MM.1S (cell line): Measurements from ENCODE around the gene CSAG1.
"Not testable (repeated sequence)": the region's sequence is repeated elsewhere in the genome, so short reads cannot be mapped to it uniquely, and the experiment has no call there.

ENCODE experiments used
- DNase-seq: peaks from one replicate; pipeline ENCODE4 v3.0.0-alpha.2; 2015
- H2AFZ ChIP-seq: fragments of 300-600 bp; sonication (generic); 2 replicates; pipeline ENCODE4 v1.6.0; 2016; ENCODE audit warnings: antibody characterized with exemption, low read length
- H3F3A ChIP-seq: fragments of 300-600 bp; sonication (generic); 2 replicates; pipeline ENCODE4 v1.6.1; 2016; ENCODE audit warnings: mild to moderate bottlenecking, antibody characterized with exemption, low read length, moderate library complexity, mixed read lengths; ENCODE audit not compliant: insufficient read depth
- H3K27ac ChIP-seq: fragments of 300-600 bp; sonication (generic); 2 replicates; pipeline ENCODE4 v1.5.1; 2016; ENCODE audit warnings: mild to moderate bottlenecking, low read length
- H3K27me3 ChIP-seq: fragments of 300-600 bp; sonication (generic); replicated peaks from 2 replicates; pipeline ENCODE4 v1.6.0; 2016; ENCODE audit warnings: low read length; ENCODE audit not compliant: insufficient read depth
- H3K36me3 ChIP-seq: fragments of 300-600 bp; sonication (generic); replicated peaks from 2 replicates; pipeline ENCODE4 v1.6.1; 2016; ENCODE audit warnings: mild to moderate bottlenecking, low read length, mixed read lengths; ENCODE audit not compliant: insufficient read depth
- H3K4me1 ChIP-seq: fragments of 300-600 bp; sonication (generic); 2 replicates; pipeline ENCODE4 v1.6.1; 2016; ENCODE audit warnings: low read length, mixed read lengths
- H3K4me2 ChIP-seq: fragments of 300-600 bp; sonication (generic); 2 replicates; pipeline ENCODE4 v1.6.0; 2016; ENCODE audit warnings: low read depth, low read length
- H3K4me3 ChIP-seq: fragments of 300-600 bp; sonication (generic); 2 replicates; pipeline ENCODE4 v1.5.1; 2016; ENCODE audit warnings: low read length, mixed read lengths
- H3K79me2 ChIP-seq: fragments of 300-600 bp; sonication (generic); 2 replicates; pipeline ENCODE4 v1.6.1; 2016; ENCODE audit warnings: mixed run types, low read length, mixed read lengths
- H3K9ac ChIP-seq: fragments of 300-600 bp; sonication (generic); 2 replicates; pipeline ENCODE4 v1.6.1; 2016; ENCODE audit warnings: low read length, mixed read lengths
- H3K9me2 ChIP-seq: fragments of 300-600 bp; sonication (generic); replicated peaks from 2 replicates; pipeline ENCODE4 v1.6.1; 2016; ENCODE audit warnings: mild to moderate bottlenecking, low read length, mixed read lengths; ENCODE audit not compliant: insufficient read depth
- H3K9me3 ChIP-seq: fragments of 300-600 bp; sonication (generic); replicated peaks from 2 replicates; pipeline ENCODE4 v1.6.1; 2016; ENCODE audit warnings: mild to moderate bottlenecking, low read length, mixed read lengths; ENCODE audit not compliant: insufficient read depth
- H4K20me1 ChIP-seq: fragments of 300-600 bp; sonication (generic); 2 replicates; pipeline ENCODE4 v1.6.1; 2016; ENCODE audit warnings: mild to moderate bottlenecking, low read length, moderate library complexity, mixed read lengths; ENCODE audit not compliant: insufficient read depth
- CTCF ChIP-seq: fragments of 300-600 bp; sonication (generic); IDR thresholded peaks from 2 replicates; pipeline ENCODE4 v1.5.1; 2016; ENCODE audit warnings: antibody characterized with exemption, low read length, mixed read lengths
- EZH2 ChIP-seq: fragments of 300-600 bp; sonication (generic); optimal IDR thresholded peaks from 2 replicates; pipeline ENCODE3; 2017; ENCODE audit warnings: low read depth, mild to moderate bottlenecking, antibody characterized with exemption, low read length, mixed read lengths
- EZH2phosphoT487 ChIP-seq: fragments of 300-600 bp; sonication (generic); IDR thresholded peaks from 2 replicates; pipeline ENCODE4 v1.6.1; 2018; ENCODE audit warnings: antibody characterized with exemption, low read length

CSAG1 gene

GRCh38 chrX:152735101-152735500 lies 1.6 kb upstream of the CSAG1 start:
- no peaks in the 10 kb centered on the region for H3K36me3 ChIP-seq
- no peak overlapping the region for H3K4me2 ChIP-seq
- no peak overlapping the region for H3K27ac ChIP-seq
- H3K9ac ChIP-seq, result no peak overlapping the region
- no peak for TF ChIP-seq EZH2
- no peak for TF ChIP-seq CTCF
- no peak for TF ChIP-seq EZH2phosphoT487
- DNase-seq, result no peak
- no peaks in the 10 kb centered on the region for H3K4me1 ChIP-seq
- H3K79me2 ChIP-seq, result no peaks in the 10 kb centered on the region
- no peaks in the 10 kb centered on the region for H3K9me3 ChIP-seq
- H3K9me2 ChIP-seq, result no peaks in the 10 kb centered on the region
- no peaks in the 10 kb centered on the region for H3K27me3 ChIP-seq
- no peak overlapping the region for H3K4me3 ChIP-seq
- no peak overlapping the region for H2AFZ ChIP-seq
- H3F3A ChIP-seq, result no peaks in the 10 kb centered on the region
- no peaks in the 10 kb centered on the region for H4K20me1 ChIP-seq

GRCh38 chrX:152734143-152734858 lies 780 bp upstream of the CSAG1 start:
- not testable (repeated sequence) for H3K4me2 ChIP-seq, H2AFZ ChIP-seq, H3F3A ChIP-seq, H3K79me2 ChIP-seq, H4K20me1 ChIP-seq, H3K4me1 ChIP-seq, H3K9me3 ChIP-seq, H3K36me3 ChIP-seq, H3K27me3 ChIP-seq, H3K4me3 ChIP-seq, DNase-seq, H3K9me2 ChIP-seq, H3K27ac ChIP-seq, H3K9ac ChIP-seq

DNA sequence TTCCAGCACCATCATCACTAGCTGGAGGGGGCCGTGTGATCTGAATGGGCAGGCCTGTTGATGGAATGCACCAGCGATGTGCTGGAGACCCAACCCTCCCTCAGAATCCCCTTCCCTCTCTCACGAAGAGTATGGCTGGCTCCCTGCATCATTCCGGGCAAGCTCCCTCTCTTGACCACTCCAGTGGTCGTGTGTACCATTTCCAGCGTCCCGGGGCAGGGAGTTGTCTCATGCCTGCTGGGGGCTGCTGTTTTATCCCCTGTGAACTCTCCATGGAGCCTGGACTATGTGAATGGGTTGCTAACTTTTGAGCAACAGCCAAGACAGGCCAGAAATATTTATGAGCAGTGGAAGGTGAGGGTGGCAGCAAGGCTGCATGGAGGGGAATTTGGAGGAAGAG lies 8.1 kb downstream of the CSAG1 start:
- H3K36me3 ChIP-seq, result no peaks in the 10 kb centered on the region
- TF ChIP-seq CTCF, result no peak
- no peak for TF ChIP-seq EZH2
- no peak for TF ChIP-seq EZH2phosphoT487
- no peaks in the 10 kb centered on the region for H3K4me1 ChIP-seq
- H3K79me2 ChIP-seq, result no peaks in the 10 kb centered on the region
- H3K4me3 ChIP-seq, result no peak overlapping the region
- H3K27ac ChIP-seq, result no peak overlapping the region
- H2AFZ ChIP-seq, result no peak overlapping the region
- no peak overlapping the region for H3K4me2 ChIP-seq
- H3K27me3 ChIP-seq, result no peaks in the 10 kb centered on the region
- no peaks in the 10 kb centered on the region for H3K9me3 ChIP-seq
- H4K20me1 ChIP-seq, result no peaks in the 10 kb centered on the region
- no peak overlapping the region for H3K9ac ChIP-seq
- H3F3A ChIP-seq, result no peaks in the 10 kb centered on the region
- H3K9me2 ChIP-seq, result no peaks in the 10 kb centered on the region
- no peak for DNase-seq

DNA sequence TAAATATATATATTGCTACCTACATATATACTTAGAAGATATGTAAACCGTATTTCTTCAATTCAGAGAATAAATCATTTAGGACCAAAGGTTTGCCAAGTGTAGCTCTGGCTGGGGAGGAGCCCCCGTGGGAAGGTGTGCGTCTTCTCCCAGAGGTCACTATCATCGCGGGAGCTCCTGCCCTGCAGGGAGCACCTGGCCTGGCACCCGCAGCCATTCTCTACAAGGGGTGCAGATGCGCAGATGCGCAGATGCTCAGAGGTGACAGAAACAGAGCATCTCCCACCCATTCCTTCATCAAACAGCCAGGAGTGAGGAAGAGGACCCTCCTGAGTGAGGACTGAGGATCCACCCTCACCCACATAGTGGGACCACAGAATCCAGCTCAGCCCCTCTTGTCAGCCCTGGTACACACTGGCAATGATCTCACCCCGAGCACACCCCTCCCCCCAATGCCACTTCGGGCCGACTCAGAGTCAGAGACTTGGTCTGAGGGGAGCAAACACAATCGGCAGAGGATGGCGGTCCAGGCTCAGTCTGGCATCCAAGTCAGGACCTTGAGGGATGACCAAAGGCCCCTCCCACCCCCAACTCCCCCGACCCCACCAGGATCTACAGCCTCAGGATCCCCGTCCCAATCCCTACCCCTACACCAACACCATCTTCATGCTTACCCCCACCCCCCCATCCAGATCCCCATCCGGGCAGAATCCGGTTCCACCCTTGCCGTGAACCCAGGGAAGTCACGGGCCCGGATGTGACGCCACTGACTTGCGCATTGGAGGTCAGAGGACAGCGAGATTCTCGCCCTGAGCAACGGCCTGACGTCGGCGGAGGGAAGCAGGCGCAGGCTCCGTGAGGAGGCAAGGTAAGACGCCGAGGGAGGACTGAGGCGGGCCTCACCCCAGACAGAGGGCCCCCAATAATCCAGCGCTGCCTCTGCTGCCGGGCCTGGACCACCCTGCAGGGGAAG lies 19.4 kb downstream of the CSAG1 start, which contains the start of gene MAGEA2B:
MAGEA2B (plus strand) TSS at position 814 of the 973 bp plus-strand sequence. CDS start 2,479 bp downstream, outside the sequence.
- not testable (repeated sequence) for H3K4me1 ChIP-seq, H3K36me3 ChIP-seq, DNase-seq, H3K27me3 ChIP-seq, H3K4me2 ChIP-seq, H4K20me1 ChIP-seq, H3K9me3 ChIP-seq, H3K4me3 ChIP-seq, H3K9me2 ChIP-seq, H3F3A ChIP-seq, H3K79me2 ChIP-seq, H3K27ac ChIP-seq, H2AFZ ChIP-seq, H3K9ac ChIP-seq

- not testable (repeated sequence) for H3K27me3 ChIP-seq, DNase-seq, H4K20me1 ChIP-seq, H3K4me2 ChIP-seq, H3K4me3 ChIP-seq, H3K4me1 ChIP-seq, H3K9me3 ChIP-seq, H3K36me3 ChIP-seq, H2AFZ ChIP-seq, H3F3A ChIP-seq, H3K9me2 ChIP-seq, H3K79me2 ChIP-seq, H3K27ac ChIP-seq, H3K9ac ChIP-seq
Observed at GRCh38 chrX:152713195-152713594, 20.3 kb downstream of the CSAG1 start.

DNA sequence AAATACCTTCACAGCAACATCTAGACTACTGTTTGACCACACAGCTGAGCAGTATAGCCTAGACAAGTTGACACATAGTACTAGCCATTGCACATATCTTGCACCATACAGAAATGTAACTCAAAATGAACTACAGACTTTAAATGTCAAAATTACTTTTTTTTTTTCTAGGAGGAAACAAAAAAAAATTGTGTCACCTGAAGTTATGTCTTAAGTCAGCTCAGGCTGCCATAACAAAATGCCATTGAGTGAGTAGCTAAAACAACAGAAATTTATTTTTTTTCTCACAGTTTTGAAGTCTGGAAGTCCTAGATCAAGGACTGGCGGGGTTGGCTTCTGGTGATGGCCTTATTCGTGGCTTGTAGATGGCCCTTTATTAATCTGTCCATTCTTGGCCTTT lies 24.3 kb downstream of the CSAG1 start, which contains the start of gene CSAG2:
CSAG2 (minus strand) TSS at position 101 of the 400 bp plus-strand sequence. CDS start 161 bp downstream, outside the sequence.
- not testable (repeated sequence) for H3K27ac ChIP-seq, H3K4me1 ChIP-seq, H3K36me3 ChIP-seq, H3K9ac ChIP-seq, H3F3A ChIP-seq, H4K20me1 ChIP-seq, DNase-seq, H2AFZ ChIP-seq, H3K4me2 ChIP-seq, H3K9me3 ChIP-seq, H3K79me2 ChIP-seq, H3K4me3 ChIP-seq, H3K9me2 ChIP-seq, H3K27me3 ChIP-seq
